GM13976 (cell line): ENCODE results near the gene SLC36A4.

Source experiments
- DNase-seq: peaks from one replicate; pipeline ENCODE4 v3.0.0; 2012; ENCODE audit warnings: low spot score
- in situ Hi-C: fragments of 300-500 bp; cut with MboI; formaldehyde crosslinking; loops from one replicate; pipeline ENCODE4 v1.12.0; 2022; ENCODE audit warnings: low sequenced_read_pairs, mixed read lengths, inconsistent platforms; ENCODE audit not compliant: unreplicated experiment
- TF ChIP-seq, protein P1 (sequence below): IDR thresholded peaks from 2 replicates; pipeline ENCODE4 v1.5.1; 2012; ENCODE audit warnings: borderline replicate concordance, mild to moderate bottlenecking; ENCODE audit not compliant: insufficient read depth; ENCODE audit errors: extremely low read depth, missing control alignments, control extremely low read depth

SLC36A4 gene

DNA sequence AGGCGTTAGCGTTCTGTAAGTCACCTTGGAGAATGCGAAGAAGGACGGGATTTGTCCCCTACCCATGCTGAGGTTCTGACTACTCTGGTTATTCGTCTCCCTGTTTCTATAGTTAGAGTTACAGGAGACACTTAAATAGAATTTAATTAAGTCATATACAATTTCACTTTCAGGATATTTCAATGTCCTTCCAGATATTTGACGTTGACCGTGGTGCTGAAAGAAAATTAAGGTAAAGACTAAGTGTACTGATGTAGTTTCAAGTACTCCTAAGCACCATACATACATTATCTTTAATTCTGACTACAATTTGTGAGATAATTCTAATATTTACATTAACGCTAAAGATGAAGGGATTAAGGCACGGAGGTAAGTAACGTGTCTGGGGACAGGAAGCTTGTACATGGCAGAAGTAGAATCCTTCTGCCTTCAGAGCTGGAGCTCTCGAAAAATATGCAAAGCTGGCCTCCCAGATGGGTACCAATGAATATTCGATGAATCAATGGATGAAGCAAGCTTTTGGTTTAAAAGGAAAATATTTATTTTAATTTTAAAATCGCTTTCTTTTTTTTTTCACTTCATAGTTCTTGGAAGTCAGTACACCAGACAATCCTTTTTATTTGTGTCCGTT, 539 bp upstream of the SLC36A4 start:
- in situ Hi-C loops, result no loop called here
- DNase-seq, result no peak
- TF ChIP-seq, protein P1, sequence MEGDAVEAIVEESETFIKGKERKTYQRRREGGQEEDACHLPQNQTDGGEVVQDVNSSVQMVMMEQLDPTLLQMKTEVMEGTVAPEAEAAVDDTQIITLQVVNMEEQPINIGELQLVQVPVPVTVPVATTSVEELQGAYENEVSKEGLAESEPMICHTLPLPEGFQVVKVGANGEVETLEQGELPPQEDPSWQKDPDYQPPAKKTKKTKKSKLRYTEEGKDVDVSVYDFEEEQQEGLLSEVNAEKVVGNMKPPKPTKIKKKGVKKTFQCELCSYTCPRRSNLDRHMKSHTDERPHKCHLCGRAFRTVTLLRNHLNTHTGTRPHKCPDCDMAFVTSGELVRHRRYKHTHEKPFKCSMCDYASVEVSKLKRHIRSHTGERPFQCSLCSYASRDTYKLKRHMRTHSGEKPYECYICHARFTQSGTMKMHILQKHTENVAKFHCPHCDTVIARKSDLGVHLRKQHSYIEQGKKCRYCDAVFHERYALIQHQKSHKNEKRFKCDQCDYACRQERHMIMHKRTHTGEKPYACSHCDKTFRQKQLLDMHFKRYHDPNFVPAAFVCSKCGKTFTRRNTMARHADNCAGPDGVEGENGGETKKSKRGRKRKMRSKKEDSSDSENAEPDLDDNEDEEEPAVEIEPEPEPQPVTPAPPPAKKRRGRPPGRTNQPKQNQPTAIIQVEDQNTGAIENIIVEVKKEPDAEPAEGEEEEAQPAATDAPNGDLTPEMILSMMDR, result no peak

DNA sequence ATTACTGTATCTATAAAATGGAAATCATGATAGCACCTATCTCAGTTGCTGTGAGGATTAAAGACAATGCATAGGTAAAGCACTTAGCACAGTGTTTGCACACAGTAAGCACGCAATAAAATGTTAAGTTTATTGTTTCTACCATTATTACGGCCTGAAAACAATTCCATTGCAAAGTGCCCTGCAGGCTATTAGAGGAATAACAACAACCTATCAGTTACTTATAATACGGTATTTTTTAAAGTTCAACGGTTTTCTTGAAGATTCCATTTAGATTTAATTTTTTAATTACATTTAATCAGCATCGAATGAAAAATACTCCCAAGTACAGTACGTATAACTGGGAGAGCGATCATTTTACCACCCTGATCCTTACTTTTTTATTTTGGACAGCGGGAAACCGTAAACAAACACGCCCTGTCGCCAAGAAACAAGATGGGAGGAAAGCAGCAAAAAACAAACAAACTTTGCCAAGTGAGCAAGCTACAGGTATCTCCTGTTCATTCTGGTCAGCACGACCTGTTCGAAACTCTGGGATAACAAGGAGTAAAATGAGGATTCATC, 893 bp downstream of the SLC36A4 start:
- no peak for DNase-seq
- TF ChIP-seq, protein P1, result no peak
- in situ Hi-C loops, result no loop called here

DNA sequence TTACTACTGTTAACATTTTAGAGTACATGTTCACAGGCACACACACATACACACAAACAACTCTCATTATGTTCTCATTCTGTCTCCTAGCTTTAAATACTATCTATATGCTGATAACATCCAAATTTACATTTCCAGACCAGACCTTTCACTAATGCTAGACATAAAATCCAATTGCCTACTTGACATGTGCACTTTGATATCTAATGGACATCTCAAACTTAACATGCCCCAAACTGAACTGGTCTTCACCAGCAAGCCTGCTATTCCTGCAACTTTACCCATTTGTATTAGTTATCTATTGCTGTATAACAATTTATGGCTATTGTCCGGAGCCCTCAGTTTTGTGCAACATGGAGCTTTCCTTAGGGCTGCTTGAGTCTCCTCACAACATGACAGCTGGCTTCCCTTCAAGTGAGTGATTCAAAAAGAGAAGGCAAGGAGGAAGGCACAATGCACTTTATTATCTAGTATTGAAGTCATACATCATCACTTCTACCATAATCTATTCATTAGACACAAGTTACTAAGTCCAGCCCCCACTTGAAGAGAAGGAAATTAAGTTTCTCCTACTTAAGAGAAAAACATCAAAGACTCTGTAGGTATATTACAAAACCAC, 3.0 kb downstream of the SLC36A4 start:
- no peak for DNase-seq
- in situ Hi-C loops, result no loop called here
- TF ChIP-seq, protein P1, result no peak

DNA sequence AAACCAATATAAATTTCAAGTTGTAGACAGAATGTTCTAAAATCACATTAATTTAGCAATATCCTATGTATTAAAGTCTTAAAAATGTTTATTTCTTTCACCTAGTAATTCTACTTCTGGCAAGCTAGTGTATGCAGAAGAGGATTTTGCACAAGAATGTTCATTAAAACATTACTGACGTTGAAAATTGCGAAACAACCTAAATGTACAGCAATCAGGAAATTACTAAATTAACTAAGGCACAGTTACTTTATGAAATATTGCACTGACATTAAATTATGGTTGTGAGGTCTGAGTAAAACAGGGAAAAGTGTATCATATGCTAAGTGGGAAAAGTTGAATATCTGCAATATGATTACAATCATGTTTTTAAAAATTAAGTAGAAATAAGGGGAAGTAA, 4.1 kb downstream of the SLC36A4 start:
- DNase-seq, result no peak
- in situ Hi-C loops, result no loop called here
- TF ChIP-seq, protein P1, result no peak

DNA sequence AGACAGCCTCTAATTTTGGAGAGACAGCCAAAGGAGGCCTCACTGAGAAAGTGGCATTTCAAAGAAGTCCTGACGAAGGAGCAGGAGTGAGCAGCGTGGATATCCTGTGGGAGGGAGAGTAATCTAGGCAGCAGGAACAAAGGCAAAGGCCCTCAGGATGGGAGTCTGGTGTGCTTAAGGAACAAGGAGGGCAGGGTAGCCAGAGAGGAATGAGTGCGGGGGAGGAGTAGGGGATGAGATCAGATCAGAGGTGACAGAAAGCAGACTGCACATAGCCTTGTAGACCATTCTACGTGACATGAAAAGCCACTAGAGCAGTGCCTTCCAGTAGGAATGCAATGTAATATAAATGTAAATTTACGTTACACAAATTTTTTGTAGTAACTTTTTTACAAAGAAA, 5.6 kb downstream of the SLC36A4 start:
- TF ChIP-seq, protein P1, result no peak
- in situ Hi-C loops, result no loop called here
- DNase-seq, result no peak

DNA sequence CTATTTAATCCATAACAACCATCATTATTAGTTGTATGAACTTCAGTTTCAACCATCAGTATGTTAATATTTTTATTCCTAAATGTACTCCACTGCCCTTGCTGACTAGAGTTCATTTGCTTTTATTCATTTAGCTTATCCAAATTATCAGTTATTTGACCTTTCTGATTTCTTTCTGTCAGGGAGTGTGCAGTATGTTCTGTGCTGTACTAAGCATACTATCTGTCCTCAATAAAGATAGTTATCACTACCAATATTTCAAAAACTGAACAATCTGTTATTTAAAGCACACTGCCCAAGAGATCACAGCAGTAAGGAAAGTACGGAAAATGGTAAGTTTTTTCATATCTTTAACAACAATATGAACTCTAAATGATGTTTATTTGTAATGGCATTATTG, 8.3 kb downstream of the SLC36A4 start:
- no peak for DNase-seq
- TF ChIP-seq, protein P1, result no peak
- in situ Hi-C loops, result no loop called here
